ENCODE results near the gene TRAPPC6A.

DNA sequence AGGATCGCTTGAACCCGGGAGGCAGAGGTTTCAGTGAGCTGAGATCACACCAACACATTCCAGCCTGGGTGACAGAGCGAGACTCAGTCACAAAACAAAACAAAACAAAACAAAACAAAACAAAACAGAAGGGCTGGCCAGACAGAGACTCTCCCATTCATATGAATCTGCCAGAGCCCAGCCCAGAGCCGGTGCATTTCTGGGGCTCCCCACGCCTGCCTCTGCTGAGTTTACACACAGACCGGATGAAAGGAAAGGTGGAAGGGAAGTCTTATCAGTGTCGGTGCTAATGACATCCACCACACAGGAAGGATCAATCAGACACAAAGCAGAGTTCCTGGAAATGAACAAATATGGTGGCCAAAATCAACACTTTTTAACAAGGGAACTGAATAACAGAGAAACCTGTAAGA is 6.8 kb downstream of the TRAPPC6A start:
- TF ChIP-seq GATA2 (IDR thresholded peaks at IDR 0.05; ENCODE audit: low read depth, low read length) = no peak
- TF ChIP-seq GATA3 (IDR thresholded peaks at IDR 0.05; ENCODE audit: low read depth, low read length) = no peak
